GM12873 (cell line): ENCODE measurements around the gene PARP4.

ENCODE experiments used
- CTCF ChIP-seq: IDR thresholded peaks from 2 replicates; pipeline ENCODE4 v1.5.1; 2012; ENCODE audit warnings: low read depth, mild to moderate bottlenecking, moderate library complexity, low read length, control low read depth; ENCODE audit not compliant: insufficient read depth; ENCODE audit errors: missing control alignments

Gene PARP4

GRCh38 chr13:24512197-24512907 is at the start of gene PARP4:
PARP4 (minus strand) TSS chr13:24512778; CDS start chr13:24503776, 9,002 bp downstream.
- TF ChIP-seq CTCF: no peak

- TF ChIP-seq CTCF: no peak
Observed at GRCh38 chr13:24557081-24557480, 44.5 kb upstream of the PARP4 start.

GRCh38 chr13:24541127-24541475 is 28.5 kb upstream of the PARP4 start:
- no peak for TF ChIP-seq CTCF

- TF ChIP-seq CTCF: peak; percentile 45
Observed at GRCh38 chr13:24540236-24541126, 27.9 kb upstream of the PARP4 start.

- no peak for TF ChIP-seq CTCF
Observed at GRCh38 chr13:24539500-24540165, 27.1 kb upstream of the PARP4 start.

GRCh38 chr13:24529478-24529877 is 16.9 kb upstream of the PARP4 start:
- TF ChIP-seq CTCF: no peak
